GM23338 (cell line): ENCODE results near the gene GLI3. TPM values are rescaled to one million over a fixed set of nuclear protein-coding genes. Genes with fewer than 3 reads are reported as not detected.

Experiments used
- ATAC-seq: fragments of 200-7000 bp; cut with Tn5 transposase; 3 replicates; pipeline ENCODE4 v1.9.1; 2020
- DNase-seq: peaks from one replicate; pipeline ENCODE4 v3.0.0-alpha.2; 2015; ENCODE audit warnings: low spot score
- H2AFZ ChIP-seq: fragments of 200-600 bp; sonication (generic); 2 replicates; pipeline ENCODE4 v1.8.0; 2016; ENCODE audit warnings: antibody characterized with exemption, mild to moderate bottlenecking, moderate library complexity
- H3F3A ChIP-seq: fragments of 200-600 bp; sonication (generic); replicated peaks from 2 replicates; pipeline ENCODE4 v1.8.0; 2017; ENCODE audit warnings: antibody characterized with exemption, mixed run types, low read depth
- H3K27ac ChIP-seq: fragments of 200-600 bp; sonication (generic); 2 replicates; pipeline ENCODE4 v1.6.1; 2016; ENCODE audit warnings: low read depth
- H3K27me3 ChIP-seq: fragments of 200-600 bp; sonication (generic); 2 replicates; pipeline ENCODE4 v1.8.0; 2016; ENCODE audit warnings: mild to moderate bottlenecking, mixed run types, moderate library complexity; ENCODE audit not compliant: insufficient read depth
- H3K36me3 ChIP-seq: fragments of 200-600 bp; sonication (generic); 2 replicates; pipeline ENCODE4 v1.8.0; 2016; ENCODE audit warnings: mild to moderate bottlenecking; ENCODE audit not compliant: insufficient read depth
- H3K4me1 ChIP-seq: fragments of 200-600 bp; sonication (generic); 2 replicates; pipeline ENCODE4 v1.8.0; 2016; ENCODE audit warnings: mild to moderate bottlenecking, moderate library complexity; ENCODE audit not compliant: insufficient read depth
- H3K4me2 ChIP-seq: fragments of 200-600 bp; sonication (generic); 2 replicates; pipeline ENCODE4 v1.7.1; 2017; ENCODE audit warnings: mixed run types
- H3K4me3 ChIP-seq: fragments of 200-600 bp; sonication (generic); 2 replicates; pipeline ENCODE4 v1.6.1; 2016; ENCODE audit warnings: mixed run types
- H3K79me2 ChIP-seq: fragments of 200-600 bp; sonication (generic); replicated peaks from 2 replicates; pipeline ENCODE4 v1.8.0; 2017; ENCODE audit warnings: mild to moderate bottlenecking; ENCODE audit not compliant: insufficient read depth
- H3K9me2 ChIP-seq: fragments of 200-600 bp; sonication (generic); 2 replicates; pipeline ENCODE4 v1.8.0; 2017; ENCODE audit not compliant: insufficient read depth
- H4K20me1 ChIP-seq: fragments of 200-600 bp; sonication (generic); replicated peaks from 2 replicates; pipeline ENCODE4 v1.8.0; 2017; ENCODE audit warnings: mild to moderate bottlenecking; ENCODE audit not compliant: insufficient read depth
- H3K27ac Mint-ChIP-seq: 2 replicates; pipeline ENCODE4 v1.8.0; 2020; ENCODE audit warnings: inconsistent platforms, mild to moderate bottlenecking, moderate library complexity, mixed read lengths
- H3K27me3 Mint-ChIP-seq: 3 replicates; pipeline ENCODE4 v1.8.0; 2022; ENCODE audit warnings: low read depth, mild to moderate bottlenecking, moderate library complexity, mixed read lengths, inconsistent platforms; ENCODE audit not compliant: insufficient read depth, poor library complexity
- H3K36me3 Mint-ChIP-seq: 3 replicates; pipeline ENCODE4 v1.8.0; 2021; ENCODE audit warnings: low read depth, mild to moderate bottlenecking, inconsistent platforms, moderate library complexity, mixed read lengths
- H3K4me1 Mint-ChIP-seq: 3 replicates; pipeline ENCODE4 v1.8.0; 2020; ENCODE audit warnings: mild to moderate bottlenecking, inconsistent platforms, mixed read lengths
- H3K4me3 Mint-ChIP-seq: 3 replicates; pipeline ENCODE4 v1.8.0; 2021; ENCODE audit warnings: moderate library complexity, mild to moderate bottlenecking, inconsistent platforms, mixed read lengths
- H3K9me3 Mint-ChIP-seq: 3 replicates; pipeline ENCODE4 v1.8.0; 2020; ENCODE audit warnings: moderate library complexity, mild to moderate bottlenecking, inconsistent platforms, mixed read lengths
- CREB1 ChIP-seq: fragments of 250-450 bp; sonication (Bioruptor Pico); IDR thresholded peaks from 2 replicates; pipeline ENCODE4 v1.5.0; 2020; ENCODE audit warnings: low read depth, mild to moderate bottlenecking, moderate library complexity
- ETS1 ChIP-seq: IDR thresholded peaks from 2 replicates; pipeline ENCODE4 v1.6.1; 2016; ENCODE audit warnings: antibody characterized with exemption
- EZH2phosphoT487 ChIP-seq: fragments of 200-600 bp; sonication (generic); IDR thresholded peaks from one replicate; pipeline ENCODE4 v1.8.1; 2018; ENCODE audit warnings: antibody characterized with exemption; ENCODE audit not compliant: unreplicated experiment
- POLR2AphosphoS5 ChIP-seq: IDR thresholded peaks from 2 replicates; pipeline ENCODE4 v1.6.1; 2016; ENCODE audit warnings: antibody characterized with exemption, low read depth
- STAT1 ChIP-seq: IDR thresholded peaks from one replicate; pipeline ENCODE4 v1.6.1; 2016; ENCODE audit warnings: antibody characterized with exemption; ENCODE audit not compliant: unreplicated experiment
- ZNF331 ChIP-seq: fragments of 250-450 bp; sonication (Bioruptor Pico); IDR thresholded peaks from 2 replicates; pipeline ENCODE4 v1.5.0; 2020; ENCODE audit warnings: low read depth, mild to moderate bottlenecking, moderate library complexity
- polyA plus RNA-seq: library from polyadenylated mRNA; unstranded; fragments of >200 nt; fragmentation: Nextera tagmentation; extraction: Ambion mirVana; gene quantifications from 2 replicates; pipeline ENCODE4 v1.2.1, GENCODE V29; 2016
- total RNA-seq: library from RNA; depleted of rRNA; stranded (reverse); fragments of >200 nt; shearing (Covaris generic); gene quantifications from 2 replicates; pipeline ENCODE4 v1.2.3, GENCODE V29; 2014
- TF ChIP-seq, protein P1 (sequence below): fragments of 250-450 bp; sonication (Bioruptor Pico); IDR thresholded peaks from 2 replicates; pipeline ENCODE4 v1.5.0; 2020; ENCODE audit warnings: mild to moderate bottlenecking, moderate library complexity
- TF ChIP-seq, protein P2 (sequence below), 2 experiments: fragments of 200-600 bp in 1 of 2; sonication (generic) in 1 of 2; conservative IDR thresholded peaks; 2 replicates each; pipeline versions ENCODE4 v1.5.1 to v1.6.1; 2016 to 2017; ENCODE audit warnings: antibody characterized with exemption in 2 of 2, low read depth in 2 of 2, mild to moderate bottlenecking in 2 of 2, moderate library complexity in 1 of 2

GLI3 gene
- total and polyA plus RNA-seq, 2 experiments from 2014 or later = 16.1 to 17.9 TPM

DNA sequence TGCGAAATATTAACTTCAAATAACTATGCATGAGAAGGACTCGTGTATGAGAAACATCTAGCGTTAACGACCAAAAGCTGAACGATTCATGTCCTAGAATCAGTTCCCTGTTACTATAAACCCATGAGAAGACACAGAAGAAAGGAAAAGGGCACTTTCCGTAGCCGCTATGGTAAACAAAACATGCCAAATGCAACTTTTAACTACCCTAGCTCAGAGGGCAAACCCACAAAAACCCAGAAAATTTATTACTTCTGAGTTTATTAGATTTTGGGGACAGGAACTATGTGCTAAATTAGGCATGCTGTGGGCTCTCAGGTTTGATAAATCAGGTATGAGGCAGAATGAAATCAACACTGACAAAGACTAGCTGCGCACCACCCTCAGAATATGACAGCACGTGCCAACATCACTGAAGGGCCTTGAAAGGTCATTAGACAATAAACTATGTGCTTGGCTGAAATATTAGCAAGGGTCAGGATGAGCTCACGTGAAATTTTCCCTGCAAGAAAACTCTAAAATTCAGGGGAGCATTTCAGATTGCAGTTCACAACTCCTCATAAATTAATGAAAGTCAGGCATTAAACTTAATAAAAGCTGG, 102.6 kb downstream of the GLI3 start (continued):
- TF ChIP-seq, protein P1, sequence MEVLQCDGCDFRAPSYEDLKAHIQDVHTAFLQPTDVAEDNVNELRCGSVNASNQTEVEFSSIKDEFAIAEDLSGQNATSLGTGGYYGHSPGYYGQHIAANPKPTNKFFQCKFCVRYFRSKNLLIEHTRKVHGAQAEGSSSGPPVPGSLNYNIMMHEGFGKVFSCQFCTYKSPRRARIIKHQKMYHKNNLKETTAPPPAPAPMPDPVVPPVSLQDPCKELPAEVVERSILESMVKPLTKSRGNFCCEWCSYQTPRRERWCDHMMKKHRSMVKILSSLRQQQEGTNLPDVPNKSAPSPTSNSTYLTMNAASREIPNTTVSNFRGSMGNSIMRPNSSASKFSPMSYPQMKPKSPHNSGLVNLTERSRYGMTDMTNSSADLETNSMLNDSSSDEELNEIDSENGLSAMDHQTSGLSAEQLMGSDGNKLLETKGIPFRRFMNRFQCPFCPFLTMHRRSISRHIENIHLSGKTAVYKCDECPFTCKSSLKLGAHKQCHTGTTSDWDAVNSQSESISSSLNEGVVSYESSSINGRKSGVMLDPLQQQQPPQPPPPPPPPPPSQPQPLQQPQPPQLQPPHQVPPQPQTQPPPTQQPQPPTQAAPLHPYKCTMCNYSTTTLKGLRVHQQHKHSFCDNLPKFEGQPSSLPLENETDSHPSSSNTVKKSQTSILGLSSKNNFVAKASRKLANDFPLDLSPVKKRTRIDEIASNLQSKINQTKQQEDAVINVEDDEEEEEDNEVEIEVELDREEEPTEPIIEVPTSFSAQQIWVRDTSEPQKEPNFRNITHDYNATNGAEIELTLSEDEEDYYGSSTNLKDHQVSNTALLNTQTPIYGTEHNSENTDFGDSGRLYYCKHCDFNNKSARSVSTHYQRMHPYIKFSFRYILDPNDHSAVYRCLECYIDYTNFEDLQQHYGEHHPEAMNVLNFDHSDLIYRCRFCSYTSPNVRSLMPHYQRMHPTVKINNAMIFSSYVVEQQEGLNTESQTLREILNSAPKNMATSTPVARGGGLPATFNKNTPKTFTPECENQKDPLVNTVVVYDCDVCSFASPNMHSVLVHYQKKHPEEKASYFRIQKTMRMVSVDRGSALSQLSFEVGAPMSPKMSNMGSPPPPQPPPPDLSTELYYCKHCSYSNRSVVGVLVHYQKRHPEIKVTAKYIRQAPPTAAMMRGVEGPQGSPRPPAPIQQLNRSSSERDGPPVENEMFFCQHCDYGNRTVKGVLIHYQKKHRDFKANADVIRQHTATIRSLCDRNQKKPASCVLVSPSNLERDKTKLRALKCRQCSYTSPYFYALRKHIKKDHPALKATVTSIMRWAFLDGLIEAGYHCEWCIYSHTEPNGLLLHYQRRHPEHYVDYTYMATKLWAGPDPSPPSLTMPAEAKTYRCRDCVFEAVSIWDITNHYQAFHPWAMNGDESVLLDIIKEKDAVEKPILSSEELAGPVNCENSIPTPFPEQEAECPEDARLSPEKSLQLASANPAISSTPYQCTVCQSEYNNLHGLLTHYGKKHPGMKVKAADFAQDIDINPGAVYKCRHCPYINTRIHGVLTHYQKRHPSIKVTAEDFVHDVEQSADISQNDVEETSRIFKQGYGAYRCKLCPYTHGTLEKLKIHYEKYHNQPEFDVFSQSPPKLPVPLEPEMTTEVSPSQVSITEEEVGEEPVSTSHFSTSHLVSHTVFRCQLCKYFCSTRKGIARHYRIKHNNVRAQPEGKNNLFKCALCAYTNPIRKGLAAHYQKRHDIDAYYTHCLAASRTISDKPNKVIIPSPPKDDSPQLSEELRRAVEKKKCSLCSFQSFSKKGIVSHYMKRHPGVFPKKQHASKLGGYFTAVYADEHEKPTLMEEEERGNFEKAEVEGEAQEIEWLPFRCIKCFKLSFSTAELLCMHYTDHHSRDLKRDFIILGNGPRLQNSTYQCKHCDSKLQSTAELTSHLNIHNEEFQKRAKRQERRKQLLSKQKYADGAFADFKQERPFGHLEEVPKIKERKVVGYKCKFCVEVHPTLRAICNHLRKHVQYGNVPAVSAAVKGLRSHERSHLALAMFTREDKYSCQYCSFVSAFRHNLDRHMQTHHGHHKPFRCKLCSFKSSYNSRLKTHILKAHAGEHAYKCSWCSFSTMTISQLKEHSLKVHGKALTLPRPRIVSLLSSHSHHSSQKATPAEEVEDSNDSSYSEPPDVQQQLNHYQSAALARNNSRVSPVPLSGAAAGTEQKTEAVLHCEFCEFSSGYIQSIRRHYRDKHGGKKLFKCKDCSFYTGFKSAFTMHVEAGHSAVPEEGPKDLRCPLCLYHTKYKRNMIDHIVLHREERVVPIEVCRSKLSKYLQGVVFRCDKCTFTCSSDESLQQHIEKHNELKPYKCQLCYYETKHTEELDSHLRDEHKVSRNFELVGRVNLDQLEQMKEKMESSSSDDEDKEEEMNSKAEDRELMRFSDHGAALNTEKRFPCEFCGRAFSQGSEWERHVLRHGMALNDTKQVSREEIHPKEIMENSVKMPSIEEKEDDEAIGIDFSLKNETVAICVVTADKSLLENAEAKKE = no peak
- TF ChIP-seq ZNF331 (CRISPR knock-in tag) (no peak), POLR2AphosphoS5 (no peak), EZH2phosphoT487 (no peak)
- TF ChIP-seq, protein P2, sequence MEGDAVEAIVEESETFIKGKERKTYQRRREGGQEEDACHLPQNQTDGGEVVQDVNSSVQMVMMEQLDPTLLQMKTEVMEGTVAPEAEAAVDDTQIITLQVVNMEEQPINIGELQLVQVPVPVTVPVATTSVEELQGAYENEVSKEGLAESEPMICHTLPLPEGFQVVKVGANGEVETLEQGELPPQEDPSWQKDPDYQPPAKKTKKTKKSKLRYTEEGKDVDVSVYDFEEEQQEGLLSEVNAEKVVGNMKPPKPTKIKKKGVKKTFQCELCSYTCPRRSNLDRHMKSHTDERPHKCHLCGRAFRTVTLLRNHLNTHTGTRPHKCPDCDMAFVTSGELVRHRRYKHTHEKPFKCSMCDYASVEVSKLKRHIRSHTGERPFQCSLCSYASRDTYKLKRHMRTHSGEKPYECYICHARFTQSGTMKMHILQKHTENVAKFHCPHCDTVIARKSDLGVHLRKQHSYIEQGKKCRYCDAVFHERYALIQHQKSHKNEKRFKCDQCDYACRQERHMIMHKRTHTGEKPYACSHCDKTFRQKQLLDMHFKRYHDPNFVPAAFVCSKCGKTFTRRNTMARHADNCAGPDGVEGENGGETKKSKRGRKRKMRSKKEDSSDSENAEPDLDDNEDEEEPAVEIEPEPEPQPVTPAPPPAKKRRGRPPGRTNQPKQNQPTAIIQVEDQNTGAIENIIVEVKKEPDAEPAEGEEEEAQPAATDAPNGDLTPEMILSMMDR (conservative IDR thresholded peaks at IDR 0.05; ENCODE audit: low read depth in 2 of 2) = no peak

DNA sequence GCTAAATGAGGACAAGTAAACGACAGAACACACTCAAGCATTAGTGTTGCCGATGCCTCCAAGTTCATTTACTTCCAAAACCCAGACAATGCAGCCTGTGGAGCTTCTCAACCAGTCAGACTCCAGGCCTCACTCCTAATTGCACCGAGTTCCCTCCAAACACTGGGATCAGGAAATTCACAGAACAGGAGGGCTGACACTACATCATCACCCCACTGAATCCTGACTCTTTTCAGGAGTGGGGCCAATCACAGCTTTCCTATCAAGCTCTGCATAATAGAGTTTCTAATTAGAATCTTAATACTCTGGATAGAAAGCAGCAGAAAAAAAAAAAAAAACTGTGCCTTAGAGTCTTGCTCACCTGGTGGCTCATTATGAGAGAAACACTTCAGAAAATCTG, 103.7 kb downstream of the GLI3 start:
- H3K27ac ChIP-seq = no peak overlapping the region
- H3K79me2 ChIP-seq = peaks cover 28% of the 10 kb centered on the region
- no peak overlapping the region for H3K4me3 ChIP-seq
- H3K4me2 ChIP-seq = no peak overlapping the region
- no peaks in the 10 kb centered on the region for H4K20me1 ChIP-seq
- Mint-ChIP-seq H3K4me3 (no peak overlapping the region), H3K9me3 (no peaks in the 10 kb centered on the region; the same call in 2 of the 3 replicates), H3K27me3 (peaks cover 3% of the 10 kb centered on the region), H3K4me1 (peaks cover 37% of the 10 kb centered on the region), H3K27ac (no peak overlapping the region), H3K36me3 (peaks cover 6% of the 10 kb centered on the region; the same call in 2 of the 3 replicates)
- no peaks in the 10 kb centered on the region for H3F3A ChIP-seq
- no peaks in the 10 kb centered on the region for H3K27me3 ChIP-seq
- peaks cover 7% of the 10 kb centered on the region for H3K4me1 ChIP-seq
- DNase-seq = no peak
- no peak for ATAC-seq
- H3K36me3 ChIP-seq = no peaks in the 10 kb centered on the region
- H2AFZ ChIP-seq = no peak overlapping the region
- no peaks in the 10 kb centered on the region for H3K9me2 ChIP-seq
- no peak for TF ChIP-seq STAT1
- no peak for TF ChIP-seq EZH2phosphoT487
- TF ChIP-seq ZNF331 (CRISPR knock-in tag) = no peak
- no peak for TF ChIP-seq CREB1 (CRISPR knock-in tag)
- TF ChIP-seq ETS1 = no peak
